Heart right ventricle (tissue), 16 donors: ENCODE results near the gene KCNMA1. TPM values are rescaled to one million over a fixed set of nuclear protein-coding genes. Genes with fewer than 3 reads are reported as not detected.
A peak's percentile ranks its signal among the peaks of the same experiment; 100 is the strongest.

Experiments
- ATAC-seq, 8 donors: fragments of 200-7000 bp; cut with Tn5 transposase; one replicate each; pipeline ENCODE4 v1.9.1; 2020; ENCODE audit warnings: mild to moderate bottlenecking in 8 of 8, moderate library complexity in 8 of 8, moderate number of reproducible peaks in 1 of 8
- DNase-seq, 2 donors: peaks; one replicate each; pipeline ENCODE4 v3.0.0-alpha.2; 2020
- H3K27ac ChIP-seq, 10 donors: fragments of 200-600 bp; sonication (generic) in 2 of 10; one replicate each; pipeline versions ENCODE4 v1.5.0 to v1.8.0; 2020 to 2022; ENCODE audit warnings: mild to moderate bottlenecking in 3 of 10
- H3K27me3 ChIP-seq, 7 donors: fragments of 200-600 bp; one replicate each; pipeline ENCODE4 v1.8.0; 2021 to 2022; ENCODE audit warnings: mild to moderate bottlenecking in 2 of 7
- H3K36me3 ChIP-seq, 9 donors: fragments of 200-600 bp; sonication (generic) in 1 of 9; one replicate each; pipeline versions ENCODE4 v1.5.0 to v1.8.0; 2020 to 2022; ENCODE audit warnings: mild to moderate bottlenecking in 2 of 9
- H3K4me1 ChIP-seq, 9 donors: fragments of 200-600 bp; sonication (generic) in 1 of 9; one replicate each; pipeline versions ENCODE4 v1.5.0 to v1.8.0; 2020 to 2022; ENCODE audit warnings: mild to moderate bottlenecking in 4 of 9
- H3K4me3 ChIP-seq, 10 donors: fragments of 200-600 bp; sonication (generic) in 2 of 10; one replicate each; pipeline versions ENCODE4 v1.5.0 to v1.8.0; 2020 to 2022; ENCODE audit warnings: mild to moderate bottlenecking in 7 of 10, moderate library complexity in 2 of 10
- H3K9me3 ChIP-seq, 11 donors: fragments of 200-600 bp in 10 of 11; sonication (generic) in 2 of 11; one replicate each; pipeline versions ENCODE4 v1.5.0 to v1.8.0; 2013 to 2022; ENCODE audit warnings: mild to moderate bottlenecking in 2 of 11, control low read depth in 1 of 11, moderate library complexity in 1 of 11
- WGBS, 2 donors: extraction: QIAGEN DNeasy Blood & Tissue Kit; methylation state at CpG; one replicate each; pipeline ENCODE4 v1.1.7; 2013; ENCODE audit warnings: inconsistent platforms in 1 of 2; 5-methylcytosine and 5-hydroxymethylcytosine counted together
- intact Hi-C, 10 donors: fragments of 100-400 bp; cut with DNase I; formaldehyde crosslinking; loops; one replicate each; pipeline versions ENCODE4 v1.11.1 to v1.14.2; 2022
- polyA plus RNA-seq, 2 donors: library from polyadenylated mRNA; stranded (reverse); fragments of 200-250 nt; gene quantifications; one replicate each; pipeline ENCODE4 v1.2.3, GENCODE V29; 2013
- total RNA-seq, 10 donors: library from RNA; stranded (reverse); fragmentation: NEBNext Ultra II Directional in 3 of 10; extraction: Animal tissue kit (Norgen Biotek cat#: 25700) in 3 of 10; gene quantifications; one replicate each; pipeline versions ENCODE4 v1.2.1 to v1.2.4, GENCODE V29; 2021 to 2023
- TF ChIP-seq, protein P1 (sequence below), 9 donors: fragments of 200-600 bp; sonication (generic) in 2 of 9; IDR thresholded peaks; one replicate each; pipeline versions ENCODE4 v1.5.0 to v1.8.0; 2021 to 2022; ENCODE audit warnings: antibody characterized with exemption in 9 of 9, mild to moderate bottlenecking in 5 of 9, moderate library complexity in 1 of 9
- donor health status: Arrhythmogenic right ventricular cardiomyopathy.
- donor health status: ischemic (EF 13 %, LVEDD 7.1; RV severe dilation, severe dysfunction).
- donor health status: healthy with polysubstance abuse.
- donor health status: DM: no; HTN: yes; CAD: no.
- donor health status: DM: no; HTN: no; CAD: no.
- donor health status: ischemic (EF 25% LVEDD 6.9; RV normal size, moderate dysfunction).
- donor health status: ischemic (EF 25% LVEDD 5.7; RV mildly dilated, moderate dysfunction).
- donor health status: healthy.
- donor health status: DM: yes; HTN: yes; CAD: no.
- donor health status: Ischemic cardiomyopathy.
- donor health status: ischemic (EF 35%, LVEDD 5.7; RV mildly dilated, moderate dysfunction).
- donor health status: nonischemic (EF 11% LVEDD 7.7; RV severe dilation, severe dysfunction).
- donor health status: DM: yes; HTN: yes; CAD: no.
- donor health status: PGD.
- donor health status: ischemic (EF 29% LVEDD 5.4; RV normal size, mild dysfunction).
- donor health status: nonischemic (EF 23%, LVEDD 6.1; RV moderate dilation, normal function).

The KCNMA1 gene
- total and polyA plus RNA-seq, 12 donors = 0.59 to 5.3 (median 1.6) TPM

DNA sequence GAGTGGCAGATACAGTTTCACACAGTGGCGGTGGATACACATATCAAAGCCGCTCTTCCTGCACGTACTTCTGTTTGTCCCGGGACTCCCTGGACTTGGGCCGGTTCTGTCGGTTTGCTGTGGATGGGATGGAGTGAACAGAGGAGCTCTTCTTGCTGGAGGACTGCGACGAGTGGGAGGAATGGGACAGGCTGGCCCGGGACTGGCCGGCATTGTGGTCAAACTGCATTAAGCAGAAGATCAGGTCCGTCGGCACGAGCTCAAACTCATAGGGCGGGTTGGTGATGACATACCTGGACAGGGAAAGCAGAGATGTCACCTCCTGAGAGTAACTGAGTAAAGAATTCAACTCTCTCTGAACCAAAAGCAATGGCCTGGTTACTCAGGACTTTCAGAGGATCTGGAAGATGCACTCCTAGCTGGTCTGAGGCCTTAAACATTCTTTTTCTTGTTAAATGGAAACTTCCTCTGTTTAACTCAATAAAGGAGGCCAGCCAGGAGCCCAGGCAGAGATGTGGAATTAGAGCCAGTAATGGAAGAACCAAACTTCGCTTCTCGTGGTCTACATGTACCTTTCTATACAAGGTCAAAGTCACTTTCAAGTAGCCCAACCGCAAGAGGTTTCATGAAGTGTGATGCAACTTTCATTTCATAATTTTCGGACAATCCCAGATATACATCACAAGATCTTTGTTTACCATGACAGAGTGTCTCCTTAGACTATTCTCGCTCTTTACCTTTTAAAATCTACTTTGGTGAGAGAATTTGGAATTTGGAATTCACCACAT is 750.2 kb downstream of the KCNMA1 start:
- 89 to 93% methylated on average over 19 of the region's 19 CpGs for WGBS, 2 donors
- H3K27me3 ChIP-seq = no peaks in the 10 kb centered on the region
- H3K36me3 ChIP-seq = no peaks in the 10 kb centered on the region
- H3K27ac ChIP-seq = peak overlapping the region in 1 of 10 donors; percentile 17
- no peaks in the 10 kb centered on the region for H3K9me3 ChIP-seq
- no peak overlapping the region for H3K4me3 ChIP-seq
- intact Hi-C loops = loop anchor here in 2 of 10 donors (5.0 kb wide), 2 partner anchors 110 to 455 kb away; no protein-coding TSS in a partner anchor
- H3K4me1 ChIP-seq = peaks cover 0 to 26% (median 8%) of the 10 kb centered on the region in 9 donors
- ATAC-seq (peak in 1 of 8 donors; percentile 31), DNase-seq (no peak)
- TF ChIP-seq, protein P1, sequence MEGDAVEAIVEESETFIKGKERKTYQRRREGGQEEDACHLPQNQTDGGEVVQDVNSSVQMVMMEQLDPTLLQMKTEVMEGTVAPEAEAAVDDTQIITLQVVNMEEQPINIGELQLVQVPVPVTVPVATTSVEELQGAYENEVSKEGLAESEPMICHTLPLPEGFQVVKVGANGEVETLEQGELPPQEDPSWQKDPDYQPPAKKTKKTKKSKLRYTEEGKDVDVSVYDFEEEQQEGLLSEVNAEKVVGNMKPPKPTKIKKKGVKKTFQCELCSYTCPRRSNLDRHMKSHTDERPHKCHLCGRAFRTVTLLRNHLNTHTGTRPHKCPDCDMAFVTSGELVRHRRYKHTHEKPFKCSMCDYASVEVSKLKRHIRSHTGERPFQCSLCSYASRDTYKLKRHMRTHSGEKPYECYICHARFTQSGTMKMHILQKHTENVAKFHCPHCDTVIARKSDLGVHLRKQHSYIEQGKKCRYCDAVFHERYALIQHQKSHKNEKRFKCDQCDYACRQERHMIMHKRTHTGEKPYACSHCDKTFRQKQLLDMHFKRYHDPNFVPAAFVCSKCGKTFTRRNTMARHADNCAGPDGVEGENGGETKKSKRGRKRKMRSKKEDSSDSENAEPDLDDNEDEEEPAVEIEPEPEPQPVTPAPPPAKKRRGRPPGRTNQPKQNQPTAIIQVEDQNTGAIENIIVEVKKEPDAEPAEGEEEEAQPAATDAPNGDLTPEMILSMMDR (IDR thresholded peaks at IDR 0.05) = no peak

DNA sequence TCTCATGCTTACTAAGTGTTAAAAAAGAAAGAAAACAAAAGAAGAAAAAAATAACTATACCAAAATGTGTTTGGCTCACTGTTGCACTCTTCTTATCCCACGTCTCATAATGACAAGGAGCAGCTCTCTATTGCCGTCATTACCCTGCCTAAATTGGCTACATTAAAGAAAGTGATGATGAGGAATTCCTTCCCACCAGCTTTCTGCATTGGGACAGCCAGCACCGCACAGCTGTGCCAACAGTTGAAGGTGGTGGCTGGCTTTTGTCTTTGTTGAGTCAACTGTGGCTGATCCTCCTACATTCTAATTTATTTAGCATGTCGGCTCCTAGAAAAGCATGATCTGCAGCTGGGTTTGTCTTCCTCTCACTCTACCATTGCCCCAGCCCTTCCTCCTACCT is 751.8 kb downstream of the KCNMA1 start:
- ATAC-seq (peak in 6 of 8 donors; percentile 73 to 93 (median 91)), DNase-seq (peak; percentile 23 to 24)
- TF ChIP-seq, protein P1 (IDR thresholded peaks at IDR 0.05) = no peak
- Histone ChIP-seq H3K36me3 (no peaks in the 10 kb centered on the region), H3K4me1 (peaks cover 0 to 38% (median 8%) of the 10 kb centered on the region in 9 donors), H3K27ac (peak overlapping the region in 7 of 10 donors; percentile 17 to 45 (median 22)), H3K9me3 (no peaks in the 10 kb centered on the region), H3K4me3 (no peak overlapping the region), H3K27me3 (no peaks in the 10 kb centered on the region)
- intact Hi-C loops = loop anchor here in 2 of 10 donors (5.0 kb wide), 2 partner anchors 109 to 454 kb away; no protein-coding TSS in a partner anchor
- WGBS, 2 donors = 26 to 39% methylated on average over 4 of the region's 4 CpGs

DNA sequence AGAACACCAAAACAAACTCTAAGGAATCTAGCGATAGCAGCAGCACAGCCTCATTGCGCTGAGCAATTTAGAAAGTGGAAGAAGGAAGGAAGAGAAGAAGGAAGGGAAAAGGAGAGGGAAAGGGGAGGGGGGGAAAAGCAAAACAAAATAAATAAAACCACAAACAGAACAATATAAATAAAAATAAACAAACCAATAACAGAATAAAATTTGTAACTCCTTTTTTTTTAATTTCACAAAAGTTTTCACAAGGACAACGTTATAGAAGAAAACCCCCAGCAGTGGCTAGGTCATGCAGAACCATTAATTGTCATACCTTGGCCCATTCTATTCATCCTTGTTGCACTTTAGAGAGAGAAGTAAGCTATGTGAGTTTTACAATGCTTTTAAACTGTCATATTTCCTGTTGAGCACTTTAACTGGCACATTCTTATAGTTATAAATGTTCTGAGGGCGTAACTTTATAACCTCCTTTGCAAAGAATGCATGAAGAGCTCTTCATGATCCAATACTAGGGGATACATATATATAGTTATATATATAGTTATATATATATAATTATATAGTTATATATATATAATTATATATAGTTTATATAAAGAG is 752.8 kb downstream of the KCNMA1 start:
- DNase-seq (no peak), ATAC-seq (no peak)
- intact Hi-C loops = loop anchor here in 2 of 10 donors (5.0 kb wide), 2 partner anchors 107 to 452 kb away; no protein-coding TSS in a partner anchor
- Histone ChIP-seq H3K27ac (no peak overlapping the region), H3K27me3 (no peaks in the 10 kb centered on the region), H3K4me1 (peaks cover 0 to 43% (median 8%) of the 10 kb centered on the region in 9 donors), H3K36me3 (no peaks in the 10 kb centered on the region), H3K9me3 (no peaks in the 10 kb centered on the region), H3K4me3 (no peak overlapping the region)
- WGBS, 2 donors = 91% methylated on average over 4 of the region's 4 CpGs
- TF ChIP-seq, protein P1 (IDR thresholded peaks at IDR 0.05) = no peak

DNA sequence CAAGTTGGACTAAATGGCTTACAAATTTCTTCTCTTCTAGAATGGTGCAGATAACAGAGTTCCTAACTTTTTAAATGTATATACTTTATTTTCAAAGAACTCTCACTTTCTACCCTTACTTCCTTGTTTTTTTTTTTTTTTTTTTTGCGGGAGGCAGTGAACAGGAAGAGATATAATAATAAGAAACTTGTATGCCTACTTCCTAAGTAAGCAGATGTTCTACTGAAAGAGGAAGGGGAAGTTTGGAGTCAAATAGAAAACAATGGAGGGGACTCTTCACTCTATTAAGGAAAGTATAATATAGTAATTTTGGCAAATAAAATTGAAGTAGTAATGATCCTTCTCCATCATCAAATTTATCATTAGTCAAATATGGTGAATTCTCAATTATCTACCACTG is 754.0 kb downstream of the KCNMA1 start:
- DNase-seq = no peak
- no peak overlapping the region for H3K27ac ChIP-seq
- peak in 1 of 8 donors; percentile 9 for ATAC-seq
- peaks cover 0 to 43% (median 8%) of the 10 kb centered on the region in 9 donors for H3K4me1 ChIP-seq
- H3K36me3 ChIP-seq = no peaks in the 10 kb centered on the region
- H3K4me3 ChIP-seq = no peak overlapping the region
- WGBS, 2 donors = 24 to 50% methylated on average over 1 of the region's 1 CpG
- TF ChIP-seq, protein P1 (IDR thresholded peaks at IDR 0.05) = no peak
- no peaks in the 10 kb centered on the region for H3K27me3 ChIP-seq
- intact Hi-C loops = loop anchor here in 1 of 10 donors (2.0 kb wide), 1 partner anchor 107 kb away; no protein-coding TSS in a partner anchor
- H3K9me3 ChIP-seq = no peaks in the 10 kb centered on the region
